Right cardiac atrium (tissue), 5 donors: ENCODE results near the gene GRM7. TPM values are rescaled to one million over a fixed set of nuclear protein-coding genes. Genes with fewer than 3 reads are reported as not detected.

Experiments
- ATAC-seq, 2 donors: fragments of 200-7000 bp; cut with Tn5 transposase; one replicate each; pipeline versions ENCODE4 v1.8.0 to v1.9.1; 2020; ENCODE audit warnings: moderate library complexity in 2 of 2, mild to moderate bottlenecking in 1 of 2
- DNase-seq, 3 donors: peaks; one replicate each; pipeline ENCODE4 v3.0.0-alpha.2; 2020
- H3K27ac ChIP-seq: one replicate; pipeline ENCODE4 v1.5.1; 2013; ENCODE audit warnings: mild to moderate bottlenecking, low read length, control low read depth, moderate library complexity
- H3K27me3 ChIP-seq: one replicate; pipeline ENCODE4 v1.6.1; 2013; ENCODE audit not compliant: control insufficient read depth, insufficient read depth
- H3K4me1 ChIP-seq: one replicate; pipeline ENCODE4 v1.6.1; 2013; ENCODE audit warnings: low read length; ENCODE audit not compliant: control insufficient read depth, insufficient read depth
- H3K4me3 ChIP-seq: one replicate; pipeline ENCODE4 v1.5.1; 2013; ENCODE audit warnings: low read length, control low read depth
- H3K9me3 ChIP-seq: one replicate; pipeline ENCODE4 v1.6.1; 2013; ENCODE audit warnings: low read length; ENCODE audit not compliant: control insufficient read depth
- WGBS: extraction: QIAGEN DNeasy Blood & Tissue Kit; methylation state at CpG from one replicate; pipeline ENCODE4 v1.1.7; 2013; 5-methylcytosine and 5-hydroxymethylcytosine counted together
- intact Hi-C, 4 donors: fragments of 100-400 bp; cut with DNase I; formaldehyde crosslinking; loops; one replicate each; pipeline versions ENCODE4 v1.11.0 to v1.14.0; 2022 to 2023
- polyA plus RNA-seq: library from polyadenylated mRNA; stranded (reverse); fragments of 200-250 nt; gene quantifications from one replicate; pipeline ENCODE4 v1.2.3, GENCODE V29; 2013
- total RNA-seq, 4 donors: library from RNA; stranded (reverse); fragmentation: NEBNext Ultra II Directional; extraction: Animal tissue kit (Norgen Biotek cat#: 25700); gene quantifications; one replicate each; pipeline ENCODE4 v1.2.1, GENCODE V29; 2021
- donor health status: healthy with polysubstance abuse.
- donor health status: DM: no; HTN: yes; CAD: no.
- donor health status: DM: no; HTN: no; CAD: no.
- donor health status: DM: no; HTN: yes; CAD: no; lungs with severe emphysema.
- donor health status: DM: yes; HTN: yes; CAD: no.

The GRM7 gene
- total and polyA plus RNA-seq, 5 donors = not detected

DNA sequence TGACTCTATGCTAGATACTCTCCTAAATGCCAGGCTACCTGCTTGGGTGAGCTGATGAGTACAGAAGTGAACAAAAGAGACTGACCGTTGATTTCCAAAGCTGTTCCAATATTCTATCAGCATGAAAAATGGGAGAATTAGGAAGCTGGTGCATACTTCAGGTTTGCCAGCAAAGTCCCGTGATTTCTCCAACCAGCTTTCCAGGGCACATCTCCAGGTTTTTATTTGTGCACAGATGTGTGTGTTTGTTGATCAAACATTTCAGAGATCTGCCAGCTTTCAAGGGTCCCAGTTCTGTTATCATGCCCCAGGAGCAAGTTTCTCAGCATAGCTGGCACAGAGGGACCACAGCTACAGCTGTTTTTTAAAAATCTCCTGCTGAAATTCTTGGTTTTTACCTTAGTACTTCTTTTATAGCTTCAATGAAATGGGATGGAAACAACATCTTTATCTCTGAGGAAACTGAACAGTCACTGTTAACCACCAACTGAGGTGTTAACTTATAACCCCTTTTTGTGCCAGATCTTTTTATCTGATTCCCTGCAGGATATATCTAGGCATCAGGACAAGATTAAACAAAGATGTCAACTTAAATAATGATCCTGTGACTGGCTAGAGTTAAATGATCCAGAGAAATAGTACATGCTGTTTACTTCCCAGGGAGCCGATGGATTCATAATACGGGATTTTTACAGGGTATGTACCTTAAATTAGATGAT lies 380.8 kb downstream of the GRM7 start:
- no peak overlapping the region for H3K4me3 ChIP-seq
- 90% methylated on average over 4 of the region's 4 CpGs for WGBS
- ATAC-seq = no peak

DNA sequence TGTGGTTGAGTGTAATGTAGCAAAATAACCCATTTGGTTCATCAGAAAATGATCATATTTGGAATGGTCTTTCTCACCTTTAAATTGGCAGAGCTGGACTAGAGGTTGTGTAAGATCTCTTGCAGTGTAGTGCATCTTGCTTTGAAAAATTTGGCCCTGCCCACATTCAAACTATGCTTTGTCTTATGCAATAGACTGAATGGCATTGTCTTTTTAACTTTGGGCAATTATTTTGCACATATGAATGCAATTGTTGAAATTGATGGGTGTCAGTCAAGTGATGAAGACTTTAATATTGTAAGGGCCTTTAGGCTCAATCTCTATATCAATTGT lies 381.4 kb downstream of the GRM7 start:
- Histone ChIP-seq H3K27ac (no peak overlapping the region), H3K4me1 (no peaks in the 10 kb centered on the region), H3K9me3 (no peaks in the 10 kb centered on the region), H3K4me3 (no peak overlapping the region), H3K27me3 (no peaks in the 10 kb centered on the region)
- DNase-seq (no peak), ATAC-seq (no peak)
- intact Hi-C loops = no loop called here

More for the DNA sequence above, 380.8 kb downstream of the GRM7 start:
- H3K9me3 ChIP-seq = no peaks in the 10 kb centered on the region
- DNase-seq = no peak
- no peaks in the 10 kb centered on the region for H3K4me1 ChIP-seq
- no peak overlapping the region for H3K27ac ChIP-seq
- no peaks in the 10 kb centered on the region for H3K27me3 ChIP-seq
- intact Hi-C loops = no loop called here

DNA sequence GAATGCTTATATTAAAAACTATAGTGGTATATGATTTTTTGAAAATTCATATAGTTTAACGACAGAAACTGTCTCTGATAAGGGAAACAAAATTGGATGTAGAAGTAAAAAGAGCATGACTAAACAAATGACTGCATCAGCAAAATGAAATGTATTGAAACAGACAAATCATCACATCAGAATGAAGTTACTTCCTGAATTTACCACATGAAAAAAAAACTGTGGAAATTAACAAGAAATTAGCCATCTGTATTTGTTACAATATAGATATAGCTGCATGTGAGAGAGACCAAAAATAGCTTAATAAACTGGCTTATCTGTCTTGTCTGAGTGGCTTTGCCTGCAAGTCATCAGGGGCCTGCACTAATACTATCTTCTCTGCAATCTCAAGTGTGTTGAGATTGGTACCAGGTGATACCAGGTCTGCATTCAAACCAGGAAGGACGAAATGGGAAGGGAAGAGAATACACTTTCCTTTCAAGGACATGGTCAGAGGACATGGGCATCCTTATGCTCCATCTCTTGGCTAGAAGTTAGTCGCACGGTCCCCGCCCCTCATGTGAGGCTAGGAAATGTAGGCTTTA lies 388.7 kb downstream of the GRM7 start:
- intact Hi-C loops = no loop called here
- ATAC-seq = no peak
- H3K9me3 ChIP-seq = no peaks in the 10 kb centered on the region
- H3K4me1 ChIP-seq = no peaks in the 10 kb centered on the region
- H3K27me3 ChIP-seq = no peaks in the 10 kb centered on the region
- no peak overlapping the region for H3K4me3 ChIP-seq
- no peak overlapping the region for H3K27ac ChIP-seq
- 58% methylated on average over 5 of the region's 5 CpGs for WGBS
- DNase-seq = no peak

DNA sequence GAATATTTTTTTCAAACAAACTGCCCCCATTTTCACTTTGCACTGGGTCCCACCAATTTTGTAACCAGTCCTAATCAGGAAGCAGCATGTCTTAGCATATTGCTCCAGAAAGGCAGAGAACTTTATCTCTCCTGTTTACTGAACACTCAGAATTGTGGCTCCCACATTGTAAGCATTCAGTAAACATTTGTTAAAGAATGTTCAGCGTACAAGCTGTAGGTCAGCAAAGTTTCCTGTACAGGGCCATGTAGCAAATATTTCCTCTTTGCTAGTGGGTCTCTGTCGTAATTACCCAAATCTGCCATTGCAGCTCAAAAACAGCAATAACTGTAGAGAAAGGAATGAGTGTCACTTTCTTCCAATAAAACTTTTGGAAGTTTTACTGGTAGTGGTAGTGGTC lies 393.3 kb downstream of the GRM7 start:
- 76% methylated on average over 2 of the region's 2 CpGs for WGBS
- H3K4me1 ChIP-seq = no peaks in the 10 kb centered on the region
- intact Hi-C loops = no loop called here
- no peak overlapping the region for H3K4me3 ChIP-seq
- no peak overlapping the region for H3K27ac ChIP-seq
- ATAC-seq = no peak
- no peaks in the 10 kb centered on the region for H3K27me3 ChIP-seq
- no peak for DNase-seq
- no peaks in the 10 kb centered on the region for H3K9me3 ChIP-seq

DNA sequence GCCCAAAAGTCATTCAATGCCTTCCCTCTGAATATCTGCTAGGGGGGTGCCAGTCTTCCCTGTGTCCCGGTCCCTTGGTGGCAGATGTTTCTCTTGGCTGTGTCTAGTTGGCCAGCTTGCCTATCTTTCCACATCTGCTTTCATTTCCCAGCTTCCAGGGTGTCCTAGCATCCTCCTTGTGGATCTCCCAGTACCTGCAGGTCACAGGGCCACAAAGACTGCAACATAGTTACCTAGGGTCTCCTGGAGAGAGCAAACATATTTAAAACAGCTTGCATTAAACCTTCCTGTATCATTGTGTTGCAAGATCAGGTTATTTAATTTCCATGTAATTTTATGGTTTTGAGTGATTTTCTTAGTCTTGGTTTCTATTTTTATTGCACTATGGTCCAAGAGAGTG lies 400.1 kb downstream of the GRM7 start:
- 82% methylated on average over 1 of the region's 1 CpG for WGBS
- Histone ChIP-seq H3K27ac (no peak overlapping the region), H3K4me3 (no peak overlapping the region), H3K9me3 (no peaks in the 10 kb centered on the region), H3K27me3 (no peaks in the 10 kb centered on the region), H3K4me1 (no peaks in the 10 kb centered on the region)
- no peak for DNase-seq
- no peak for ATAC-seq
- intact Hi-C loops = no loop called here

DNA sequence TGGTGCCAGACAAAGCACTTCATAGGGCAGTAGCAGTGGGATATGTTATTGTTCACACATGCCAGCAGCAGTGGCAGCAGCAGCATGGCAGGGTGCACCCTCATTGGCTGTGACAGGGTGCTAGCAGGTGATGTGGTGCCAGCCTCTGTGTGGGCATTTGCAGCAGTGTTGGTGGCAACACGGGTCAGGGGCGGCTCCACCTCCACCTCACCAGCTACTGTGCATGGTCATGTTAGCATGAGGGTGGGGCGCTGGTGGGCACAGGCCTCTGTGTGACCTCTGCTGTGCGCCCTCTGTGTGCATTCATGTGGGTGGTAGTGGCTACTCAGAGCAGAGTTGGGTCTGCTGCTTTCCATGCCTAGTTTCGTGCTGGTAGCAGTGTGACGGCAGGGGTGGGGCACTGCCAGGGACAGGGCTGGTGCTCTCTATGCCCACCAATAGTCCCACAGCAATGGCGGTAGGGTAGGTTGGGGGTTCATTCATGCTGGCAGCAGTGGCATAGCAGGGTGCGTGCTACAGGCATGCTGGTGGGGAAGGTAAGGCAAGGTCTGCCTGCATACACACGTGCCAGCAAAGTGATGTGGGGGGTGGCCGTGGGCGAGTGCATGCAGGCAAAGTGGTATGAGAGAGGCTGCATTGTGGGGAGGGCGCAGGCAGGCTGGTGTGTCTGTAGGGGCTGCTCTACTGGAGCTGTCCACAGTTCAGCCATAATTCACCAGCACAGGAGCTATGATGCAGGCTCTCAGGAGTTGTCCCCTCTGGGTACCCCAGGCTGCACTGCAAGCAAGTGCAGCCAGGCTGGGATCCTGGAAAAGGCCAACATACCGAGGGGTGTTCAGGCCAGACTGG lies 402.7 kb downstream of the GRM7 start:
- peak; percentile 58 to 65 for ATAC-seq
- H3K4me1 ChIP-seq = no peaks in the 10 kb centered on the region
- H3K4me3 ChIP-seq = no peak overlapping the region
- no peaks in the 10 kb centered on the region for H3K27me3 ChIP-seq
- 86% methylated on average over 13 of the region's 13 CpGs for WGBS
- DNase-seq = peak in 2 of 3 donors; percentile 38 to 41
- no peak overlapping the region for H3K27ac ChIP-seq
- intact Hi-C loops = no loop called here
- no peaks in the 10 kb centered on the region for H3K9me3 ChIP-seq

DNA sequence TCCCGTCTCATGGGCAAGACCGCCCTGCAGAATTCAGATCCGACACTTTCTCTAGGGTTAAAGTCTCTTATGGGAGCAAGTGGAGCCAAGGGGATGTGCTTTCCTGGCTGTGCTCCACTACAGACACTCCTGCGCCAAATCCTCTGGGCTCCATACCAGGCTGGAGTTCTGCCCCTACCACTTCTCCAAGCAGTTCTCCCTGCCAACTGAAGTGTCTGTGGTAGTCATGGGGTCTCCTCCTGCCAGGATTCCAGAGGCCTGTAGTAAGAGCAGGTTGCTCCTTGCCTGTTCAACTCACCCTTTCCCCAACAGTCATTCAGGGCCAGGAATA lies 403.2 kb downstream of the GRM7 start:
- Histone ChIP-seq H3K4me1 (no peaks in the 10 kb centered on the region), H3K27ac (no peak overlapping the region), H3K27me3 (no peaks in the 10 kb centered on the region), H3K9me3 (no peaks in the 10 kb centered on the region), H3K4me3 (no peak overlapping the region)
- DNase-seq (peak; percentile 31 to 64 (median 54)), ATAC-seq (peak; percentile 85 to 90)
- intact Hi-C loops = no loop called here
- WGBS = 62% methylated on average over 4 of the region's 4 CpGs

DNA sequence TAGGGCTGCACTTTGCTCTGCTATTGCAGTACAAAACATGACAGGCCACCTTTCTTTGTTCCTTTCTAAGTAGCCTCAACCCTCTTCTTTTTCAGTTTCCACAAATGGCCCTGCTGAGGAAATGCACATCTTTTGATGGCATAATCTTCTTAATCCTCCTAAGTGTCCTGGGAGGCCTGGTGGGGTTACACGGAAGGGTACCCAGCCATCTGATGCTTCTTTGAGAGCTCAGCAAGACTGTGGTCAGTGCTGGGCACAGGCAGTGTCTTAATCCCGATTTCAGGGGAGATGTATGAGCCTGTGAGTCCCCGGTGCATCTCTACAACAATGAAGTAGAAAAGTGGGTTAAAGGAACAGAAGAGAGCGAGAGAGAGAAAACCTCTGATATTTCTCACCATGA lies 404.8 kb downstream of the GRM7 start:
- no peaks in the 10 kb centered on the region for H3K27me3 ChIP-seq
- H3K4me3 ChIP-seq = no peak overlapping the region
- ATAC-seq = no peak
- no peak for DNase-seq
- H3K4me1 ChIP-seq = peaks cover under 1% of the 10 kb centered on the region
- no peak overlapping the region for H3K27ac ChIP-seq
- intact Hi-C loops = no loop called here
- 63% methylated on average over 4 of the region's 4 CpGs for WGBS
- H3K9me3 ChIP-seq = no peaks in the 10 kb centered on the region

DNA sequence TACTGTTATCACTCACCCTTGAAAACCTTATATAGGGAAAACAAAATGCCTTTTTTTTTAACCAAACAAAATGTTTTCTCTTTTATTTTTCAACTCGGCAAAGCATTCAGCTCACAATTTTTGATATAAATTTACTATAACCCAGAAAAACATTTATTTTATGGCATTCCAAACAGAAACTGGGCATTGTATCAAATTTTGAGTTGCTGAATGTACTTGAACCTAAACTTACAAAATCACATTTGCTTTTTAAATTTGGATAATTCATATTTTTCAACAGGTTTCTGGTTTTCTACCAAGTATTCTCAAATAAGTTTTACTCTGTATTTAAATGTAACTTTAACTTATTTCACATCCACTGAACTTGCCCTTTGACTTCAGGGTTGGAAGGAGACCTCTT lies 405.6 kb downstream of the GRM7 start:
- H3K4me1 ChIP-seq = peaks cover 1% of the 10 kb centered on the region
- no peaks in the 10 kb centered on the region for H3K27me3 ChIP-seq
- DNase-seq (no peak), ATAC-seq (no peak)
- 79% methylated on average over 1 of the region's 1 CpG for WGBS
- no peaks in the 10 kb centered on the region for H3K9me3 ChIP-seq
- no peak overlapping the region for H3K27ac ChIP-seq
- no peak overlapping the region for H3K4me3 ChIP-seq
- intact Hi-C loops = no loop called here

DNA sequence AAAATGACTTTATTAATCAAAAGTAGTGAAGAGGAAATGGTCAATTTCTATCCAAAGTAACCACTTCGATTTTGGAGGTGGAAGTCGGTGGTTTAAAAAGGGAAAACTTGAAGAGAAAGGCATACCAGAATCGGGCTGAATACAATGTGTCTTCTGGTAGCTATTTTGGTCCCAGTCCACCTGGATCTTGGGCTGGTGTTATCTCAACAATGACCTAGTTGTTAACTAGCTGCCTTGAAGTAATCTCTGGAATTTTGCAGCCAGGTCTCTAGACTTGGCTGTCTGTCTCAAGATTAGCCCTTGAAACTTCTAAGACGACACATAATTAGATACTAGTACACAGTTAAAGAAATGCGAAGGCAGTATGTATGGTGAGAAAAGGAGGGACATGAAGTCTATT lies 409.8 kb downstream of the GRM7 start:
- 64% methylated on average over 5 of the region's 5 CpGs for WGBS
- Histone ChIP-seq H3K27ac (no peak overlapping the region), H3K9me3 (no peaks in the 10 kb centered on the region), H3K4me3 (no peak overlapping the region), H3K4me1 (peaks cover 1% of the 10 kb centered on the region), H3K27me3 (no peaks in the 10 kb centered on the region)
- ATAC-seq (no peak), DNase-seq (no peak)
- intact Hi-C loops = no loop called here

DNA sequence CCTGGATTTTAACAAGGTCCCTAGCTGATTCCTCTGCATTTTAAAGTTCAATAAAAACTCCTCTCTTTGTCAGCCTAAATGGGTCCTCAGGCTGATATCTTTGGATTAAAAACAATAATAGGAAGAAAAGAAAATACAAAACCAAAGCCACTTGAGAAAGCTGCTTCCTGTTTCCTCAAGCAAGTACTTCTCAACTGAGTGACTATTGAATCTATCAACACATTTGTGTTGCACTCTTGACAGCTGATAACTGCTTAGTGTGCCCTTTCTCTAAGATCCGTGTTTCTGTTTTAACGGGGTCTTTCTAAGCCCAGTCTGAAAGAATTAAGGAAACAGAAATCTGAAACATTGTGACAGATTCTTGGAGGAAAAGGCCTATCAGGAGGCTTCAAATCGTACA lies 410.7 kb downstream of the GRM7 start:
- H3K27ac ChIP-seq = no peak overlapping the region
- no peaks in the 10 kb centered on the region for H3K27me3 ChIP-seq
- WGBS = 30% methylated on average over 3 of the region's 3 CpGs
- intact Hi-C loops = no loop called here
- no peak for DNase-seq
- no peaks in the 10 kb centered on the region for H3K9me3 ChIP-seq
- peaks cover 1% of the 10 kb centered on the region for H3K4me1 ChIP-seq
- ATAC-seq = no peak
- H3K4me3 ChIP-seq = no peak overlapping the region
